COLO668 (cell line): Measurements from ENCODE around the gene SRPK2.

ENCODE experiments used
- DNase-seq: peaks from one replicate; lab custom pipeline; 2025; ENCODE audit not compliant: unreplicated experiment; lab: John Stamatoyannopoulos, UW

Gene SRPK2

DNA sequence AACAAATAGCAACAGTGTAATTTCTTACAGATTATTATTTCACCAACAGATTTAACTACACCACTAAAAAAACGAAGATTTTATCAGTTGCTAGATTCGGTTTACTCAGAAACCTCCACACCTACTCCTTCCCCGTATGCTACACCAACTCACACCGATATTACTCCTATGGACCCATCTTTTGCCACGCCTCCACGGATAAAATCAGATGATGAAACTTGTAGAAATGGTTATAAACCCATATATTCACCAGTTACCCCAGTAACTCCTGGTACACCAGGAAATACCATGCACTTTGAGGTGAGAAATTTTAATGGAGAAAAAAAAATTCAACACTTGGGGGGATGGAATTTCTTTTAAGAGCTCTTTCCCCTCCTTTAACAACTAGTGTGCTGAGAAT, 282.2 kb downstream of the SRPK2 start:
- DNase-seq: no peak

GRCh38 chr7:105105579-105105978, 283.1 kb downstream of the SRPK2 start:
- DNase-seq: no peak

- DNase-seq: no peak
Measured at GRCh38 chr7:105102557-105103352, 286.0 kb downstream of the SRPK2 start.

DNA sequence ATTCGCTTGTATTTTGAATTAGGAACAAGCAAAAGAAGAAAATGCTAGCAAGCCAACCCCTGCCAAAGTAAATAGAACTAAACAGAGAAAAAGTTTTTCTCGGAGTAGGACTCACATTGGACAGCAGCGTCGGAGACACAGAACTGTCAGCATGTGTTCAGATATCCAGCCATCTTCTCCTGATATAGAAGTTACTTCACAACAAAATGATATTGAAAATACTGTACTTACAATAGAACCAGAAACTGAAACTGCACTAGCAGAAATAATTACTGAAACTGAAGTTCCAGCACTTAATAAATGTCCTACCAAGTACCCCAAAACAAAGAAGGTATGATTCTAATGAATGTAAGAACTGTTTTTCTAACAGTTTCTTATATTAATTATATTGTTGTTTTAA, 286.9 kb downstream of the SRPK2 start:
- DNase-seq: no peak

DNA sequence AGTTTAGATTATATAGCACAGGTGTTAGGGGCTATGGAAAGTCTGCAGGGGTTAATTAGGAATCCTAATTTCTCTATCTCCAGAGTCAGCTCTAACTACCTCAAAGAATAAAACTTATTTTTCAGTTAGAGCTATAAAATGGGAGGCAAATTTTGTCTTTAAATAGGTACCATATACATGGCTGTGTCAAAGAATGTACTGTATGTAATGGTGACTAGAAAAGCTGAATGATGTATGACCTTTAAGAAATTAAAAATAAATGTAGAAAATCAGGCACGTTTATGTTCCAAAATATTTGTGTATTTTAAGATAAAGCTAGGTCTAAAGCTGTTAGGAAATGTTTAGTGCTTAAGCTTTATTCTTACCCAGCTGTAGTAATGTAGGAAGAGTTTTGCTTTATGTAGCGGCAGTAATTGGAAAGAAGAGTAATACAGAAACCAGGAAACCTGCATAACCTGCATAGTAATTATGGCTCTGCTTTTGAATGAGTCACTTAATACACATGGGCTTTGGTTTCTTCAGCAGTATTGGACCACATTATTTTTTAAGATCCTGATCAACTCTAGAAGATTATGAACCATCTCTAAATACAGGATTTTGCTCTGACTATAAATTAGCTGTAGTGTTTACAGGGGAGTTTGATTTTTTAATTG, 289.7 kb downstream of the SRPK2 start:
- DNase-seq: no peak

GRCh38 chr7:105097619-105098018, 291.1 kb downstream of the SRPK2 start:
- DNase-seq: no peak

DNA sequence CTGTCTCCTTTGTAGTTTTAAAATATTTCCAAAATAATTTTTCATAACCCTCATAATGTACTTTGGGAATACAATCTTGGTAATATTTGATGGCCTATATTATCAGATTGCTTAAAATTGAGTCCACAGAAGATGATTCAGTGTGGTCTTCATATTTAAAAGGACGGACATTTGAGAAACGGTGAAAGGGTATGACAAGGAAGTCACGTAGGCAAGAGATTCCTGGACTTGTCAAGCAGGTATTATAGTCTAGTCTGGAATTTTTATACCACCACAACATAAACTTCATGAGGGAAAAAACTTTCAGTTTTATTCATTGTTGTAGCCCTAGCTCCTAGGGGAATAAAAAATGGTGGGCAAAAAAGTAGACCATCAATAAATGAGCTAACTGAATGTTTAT, 292.4 kb downstream of the SRPK2 start:
- no peak for DNase-seq

GRCh38 chr7:105094966-105095365, 293.8 kb downstream of the SRPK2 start:
- DNase-seq: no peak

GRCh38 chr7:105088456-105088855, 300.3 kb downstream of the SRPK2 start:
- DNase-seq: no peak

DNA sequence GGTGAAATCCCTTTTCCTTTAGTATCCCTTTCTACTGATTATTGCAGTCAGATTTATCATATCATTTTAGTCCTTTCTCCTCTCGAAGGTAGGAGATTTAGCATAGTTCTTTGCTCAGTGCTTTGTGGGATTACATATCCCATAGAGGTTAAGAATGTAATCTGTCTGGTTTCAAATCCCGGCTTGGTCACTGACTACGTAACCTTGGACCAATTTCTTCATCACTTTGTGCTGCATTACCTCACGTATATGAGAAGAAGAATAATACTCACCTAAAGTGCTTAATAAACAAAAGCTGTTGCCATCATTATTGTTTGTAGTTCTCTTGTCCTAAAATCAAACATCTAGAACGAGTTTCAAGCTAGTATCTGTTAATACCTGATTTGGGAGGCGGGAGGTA, 300.7 kb downstream of the SRPK2 start:
- DNase-seq: no peak

DNA sequence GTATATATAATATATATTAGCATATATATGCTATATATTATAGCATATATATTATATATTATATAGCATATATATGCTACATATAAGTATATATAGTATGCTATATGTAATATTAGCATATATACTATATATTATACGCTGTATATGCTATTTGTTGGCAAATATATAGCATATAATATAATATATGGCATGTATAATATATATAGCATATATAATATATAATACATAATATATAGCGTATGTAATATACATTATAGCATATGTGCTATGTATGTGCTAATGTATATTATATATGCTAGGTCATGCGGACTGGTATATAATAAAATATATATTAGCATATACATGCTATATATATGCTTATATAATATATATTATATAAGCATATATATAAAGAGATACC, 301.9 kb downstream of the SRPK2 start:
- DNase-seq: no peak

- no peak for DNase-seq
Measured at GRCh38 chr7:105084581-105084980, 304.1 kb downstream of the SRPK2 start.

DNA sequence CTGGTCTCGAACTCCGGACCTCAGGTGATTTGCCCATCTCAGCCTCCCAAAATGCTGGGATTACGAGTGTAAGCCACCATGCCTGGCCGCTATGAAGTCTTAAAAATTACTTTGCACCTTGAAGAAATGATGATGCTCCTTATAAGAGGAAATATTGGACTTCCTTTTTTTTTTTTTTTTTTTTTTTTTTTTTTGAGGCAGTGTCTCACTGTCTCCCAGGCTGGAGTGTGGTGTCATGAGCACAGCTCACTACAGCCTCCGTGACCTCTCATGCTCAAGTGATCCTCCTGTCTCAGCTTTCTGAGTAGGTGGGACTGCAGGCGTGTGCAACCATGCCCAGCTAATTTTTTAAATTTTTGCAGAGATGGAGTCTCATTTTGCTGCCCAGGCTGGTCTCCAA, 309.4 kb downstream of the SRPK2 start:
- no peak for DNase-seq

GRCh38 chr7:105073143-105073542, 315.6 kb downstream of the SRPK2 start:
- no peak for DNase-seq

- no peak for DNase-seq
Measured at GRCh38 chr7:105068886-105069285, 319.8 kb downstream of the SRPK2 start.

DNA sequence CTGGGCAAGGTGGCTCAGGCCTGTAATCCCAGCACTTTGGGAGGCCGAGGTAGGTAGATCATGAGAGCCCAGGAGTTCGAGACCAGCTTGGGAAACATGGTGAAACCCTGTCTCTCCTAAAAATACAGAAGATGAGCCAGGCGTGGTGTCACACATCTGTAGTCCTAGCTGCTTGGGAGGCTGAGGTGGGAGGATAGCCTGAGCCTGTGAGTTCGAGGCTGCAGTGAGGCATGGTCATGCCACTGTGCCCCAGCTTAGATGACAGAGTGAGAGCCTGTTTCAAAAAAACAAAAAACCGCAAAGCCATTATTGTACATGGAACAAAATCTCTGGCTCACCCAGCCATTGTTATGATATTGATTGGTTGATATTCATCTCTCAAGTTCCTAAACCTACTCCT, 321.0 kb downstream of the SRPK2 start:
- no peak for DNase-seq
